OCI-LY3 (cell line): ENCODE data around the gene TAF4.

Experiments
- H2AFZ ChIP-seq: fragments of 200-600, 300-600 bp; shearing (Covaris generic); 2 replicates; pipeline ENCODE4 v1.6.0; 2014; ENCODE audit warnings: antibody characterized with exemption, low read depth, low read length
- H3K27ac ChIP-seq: fragments of 200-600, 300-600 bp; sonication (generic); 2 replicates; pipeline ENCODE4 v1.5.1; 2014; ENCODE audit warnings: mild to moderate bottlenecking, low read length, moderate library complexity, mixed read lengths
- H3K27me3 ChIP-seq: fragments of 200-600, 300-600 bp; sonication (generic); 2 replicates; pipeline ENCODE4 v1.6.1; 2014; ENCODE audit warnings: low read depth, low read length, mixed read lengths
- H3K36me3 ChIP-seq: fragments of 200-600, 300-600 bp; sonication (generic); replicated peaks from 2 replicates; pipeline ENCODE3; 2014; ENCODE audit warnings: low read depth, low read length, mixed read lengths
- H3K4me1 ChIP-seq: fragments of 300-600, 200-600 bp; sonication (generic); 2 replicates; pipeline ENCODE4 v1.6.1; 2014; ENCODE audit warnings: low read length, mixed read lengths
- H3K4me2 ChIP-seq: fragments of 200-600, 300-600 bp; sonication (generic); 2 replicates; pipeline ENCODE4 v1.6.1; 2014; ENCODE audit warnings: low read length, mixed read lengths
- H3K4me3 ChIP-seq: fragments of 300-600, 200-600 bp; sonication (generic); 2 replicates; pipeline ENCODE4 v1.5.1; 2014; ENCODE audit warnings: antibody characterized with exemption, mild to moderate bottlenecking, low read length, moderate library complexity
- H3K79me2 ChIP-seq: fragments of 300-600, 200-600 bp; shearing (Covaris generic); 2 replicates; pipeline ENCODE4 v1.6.1; 2014; ENCODE audit warnings: mild to moderate bottlenecking, low read length, mixed read lengths
- H3K9ac ChIP-seq: fragments of 300-600, 200-600 bp; shearing (Covaris generic); 2 replicates; pipeline ENCODE4 v1.6.0; 2014; ENCODE audit warnings: mild to moderate bottlenecking, low read length, moderate library complexity
- H3K9me3 ChIP-seq: fragments of 200-600, 300-600 bp; shearing (Covaris generic); 2 replicates; pipeline ENCODE4 v1.6.1; 2014; ENCODE audit warnings: low read length, mixed read lengths; ENCODE audit not compliant: insufficient read depth
- H4K20me1 ChIP-seq: fragments of 200-600, 300-600 bp; sonication (generic); 2 replicates; pipeline ENCODE4 v1.6.1; 2016; ENCODE audit warnings: low read length, mixed read lengths; ENCODE audit not compliant: insufficient read depth
- EZH2phosphoT487 ChIP-seq: fragments of 200-600 bp; shearing (Covaris generic); IDR thresholded peaks from 2 replicates; pipeline ENCODE4 v1.6.1; 2018; ENCODE audit warnings: antibody characterized with exemption, mixed run types, low read depth
- TF ChIP-seq, protein P1 (sequence below): fragments of 200-600, 300-600 bp; sonication (generic); IDR thresholded peaks from 2 replicates; pipeline ENCODE4 v1.5.1; 2014; ENCODE audit warnings: antibody characterized with exemption, low read length, low read depth

The TAF4 gene

DNA sequence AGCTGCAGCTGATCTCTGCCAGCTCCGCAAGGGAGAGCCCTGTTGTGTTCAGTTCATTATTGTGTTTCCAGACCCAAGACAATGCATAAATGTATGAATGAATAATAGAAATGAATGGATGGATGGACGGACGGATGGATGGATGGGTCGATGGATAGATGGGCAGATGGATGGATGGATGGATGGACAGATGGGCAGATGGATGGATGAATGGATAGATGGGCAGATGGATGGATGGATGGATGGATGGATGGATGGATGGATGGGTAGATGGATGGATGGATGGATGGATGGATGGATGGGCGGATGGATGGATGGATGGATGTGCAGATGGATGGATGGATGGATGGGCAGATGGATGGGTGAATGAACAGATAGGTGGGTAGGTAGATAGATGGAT is 39.9 kb upstream of the TAF4 start:
- peaks cover 14% of the 10 kb centered on the region for H3K9me3 ChIP-seq
- H3K4me2 ChIP-seq, result no peak overlapping the region
- H3K27ac ChIP-seq, result no peak overlapping the region
- H3K36me3 ChIP-seq, result no peaks in the 10 kb centered on the region
- no peaks in the 10 kb centered on the region for H3K27me3 ChIP-seq
- H3K79me2 ChIP-seq, result no peaks in the 10 kb centered on the region
- H3K4me3 ChIP-seq, result no peak overlapping the region
- TF ChIP-seq, protein P1, sequence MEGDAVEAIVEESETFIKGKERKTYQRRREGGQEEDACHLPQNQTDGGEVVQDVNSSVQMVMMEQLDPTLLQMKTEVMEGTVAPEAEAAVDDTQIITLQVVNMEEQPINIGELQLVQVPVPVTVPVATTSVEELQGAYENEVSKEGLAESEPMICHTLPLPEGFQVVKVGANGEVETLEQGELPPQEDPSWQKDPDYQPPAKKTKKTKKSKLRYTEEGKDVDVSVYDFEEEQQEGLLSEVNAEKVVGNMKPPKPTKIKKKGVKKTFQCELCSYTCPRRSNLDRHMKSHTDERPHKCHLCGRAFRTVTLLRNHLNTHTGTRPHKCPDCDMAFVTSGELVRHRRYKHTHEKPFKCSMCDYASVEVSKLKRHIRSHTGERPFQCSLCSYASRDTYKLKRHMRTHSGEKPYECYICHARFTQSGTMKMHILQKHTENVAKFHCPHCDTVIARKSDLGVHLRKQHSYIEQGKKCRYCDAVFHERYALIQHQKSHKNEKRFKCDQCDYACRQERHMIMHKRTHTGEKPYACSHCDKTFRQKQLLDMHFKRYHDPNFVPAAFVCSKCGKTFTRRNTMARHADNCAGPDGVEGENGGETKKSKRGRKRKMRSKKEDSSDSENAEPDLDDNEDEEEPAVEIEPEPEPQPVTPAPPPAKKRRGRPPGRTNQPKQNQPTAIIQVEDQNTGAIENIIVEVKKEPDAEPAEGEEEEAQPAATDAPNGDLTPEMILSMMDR, result no peak
- TF ChIP-seq EZH2phosphoT487, result no peak
- H3K4me1 ChIP-seq, result no peaks in the 10 kb centered on the region
- H2AFZ ChIP-seq, result no peak overlapping the region
- no peak overlapping the region for H3K9ac ChIP-seq
- H4K20me1 ChIP-seq, result no peaks in the 10 kb centered on the region

DNA sequence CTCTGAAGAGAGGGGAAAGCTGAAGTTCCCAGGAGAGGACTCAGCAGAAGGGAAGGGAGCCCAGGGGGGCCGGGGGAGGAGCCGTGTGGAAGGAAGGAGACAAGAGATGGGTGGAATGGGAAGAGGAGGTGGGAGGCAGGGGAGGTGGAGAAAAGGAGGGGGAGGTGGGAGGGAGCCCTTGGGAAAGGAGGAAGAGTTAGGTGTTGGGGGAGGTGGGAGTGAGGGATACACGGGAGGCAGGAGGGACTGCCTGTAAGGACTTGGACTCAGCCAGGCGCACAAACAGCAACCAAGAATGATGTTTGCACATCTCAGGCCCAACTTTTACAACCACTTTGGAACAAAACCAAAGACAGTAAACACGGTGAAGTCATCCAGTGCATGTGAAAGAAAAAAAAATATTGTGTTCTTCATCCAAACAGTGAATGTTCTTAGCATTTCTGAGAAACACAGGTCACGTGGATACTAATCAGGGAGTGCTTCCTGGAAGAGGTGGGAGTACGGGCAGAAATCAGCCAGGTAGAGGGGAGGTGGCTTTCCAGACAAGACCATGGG is 39.2 kb upstream of the TAF4 start:
- Histone ChIP-seq H3K9me3 (peaks cover 14% of the 10 kb centered on the region), H3K79me2 (no peaks in the 10 kb centered on the region), H3K27ac (no peak overlapping the region)

DNA sequence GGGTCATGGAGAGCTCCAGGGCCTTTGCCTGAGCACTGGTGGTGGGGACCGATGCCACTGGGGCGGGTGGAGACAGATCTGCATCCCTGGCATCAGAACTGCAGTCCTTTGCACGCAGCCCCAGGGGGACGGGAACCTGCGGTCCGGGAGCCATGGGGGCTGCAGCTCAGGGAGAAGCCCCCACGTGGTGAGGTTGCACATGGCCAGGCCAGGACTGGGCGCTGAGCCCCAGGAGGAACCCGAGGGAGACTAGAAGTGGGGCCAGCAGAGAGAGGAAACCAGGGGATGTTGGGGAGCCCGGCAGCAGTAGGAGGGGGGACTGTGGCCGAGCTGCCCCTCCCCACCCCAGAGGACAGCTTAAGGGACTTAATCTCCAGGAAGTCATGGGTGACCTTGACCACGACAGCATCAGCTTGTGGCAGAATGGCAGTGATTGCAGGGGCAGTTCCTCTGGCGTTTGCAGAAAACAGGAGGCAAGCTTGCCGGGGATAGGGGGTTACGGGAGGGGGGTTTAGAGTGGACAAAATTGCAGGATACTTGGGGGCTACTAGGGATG is 38.6 kb upstream of the TAF4 start:
- no peaks in the 10 kb centered on the region for H3K79me2 ChIP-seq
- TF ChIP-seq EZH2phosphoT487, result no peak
- TF ChIP-seq, protein P1, result no peak
- no peak overlapping the region for H3K4me2 ChIP-seq
- no peaks in the 10 kb centered on the region for H4K20me1 ChIP-seq
- no peak overlapping the region for H3K9ac ChIP-seq
- peaks cover 11% of the 10 kb centered on the region for H3K9me3 ChIP-seq
- no peak overlapping the region for H3K27ac ChIP-seq
- H2AFZ ChIP-seq, result no peak overlapping the region
- H3K4me3 ChIP-seq, result no peak overlapping the region
- H3K4me1 ChIP-seq, result no peaks in the 10 kb centered on the region
- H3K36me3 ChIP-seq, result no peaks in the 10 kb centered on the region
- no peaks in the 10 kb centered on the region for H3K27me3 ChIP-seq

More for the DNA sequence above, 39.2 kb upstream of the TAF4 start:
- H3K36me3 ChIP-seq, result no peaks in the 10 kb centered on the region
- no peak overlapping the region for H3K4me2 ChIP-seq
- no peaks in the 10 kb centered on the region for H3K27me3 ChIP-seq
- no peak overlapping the region for H3K4me3 ChIP-seq
- H2AFZ ChIP-seq, result no peak overlapping the region
- no peaks in the 10 kb centered on the region for H3K4me1 ChIP-seq
- TF ChIP-seq, protein P1, result no peak
- no peak for TF ChIP-seq EZH2phosphoT487
- no peak overlapping the region for H3K9ac ChIP-seq
- no peaks in the 10 kb centered on the region for H4K20me1 ChIP-seq

DNA sequence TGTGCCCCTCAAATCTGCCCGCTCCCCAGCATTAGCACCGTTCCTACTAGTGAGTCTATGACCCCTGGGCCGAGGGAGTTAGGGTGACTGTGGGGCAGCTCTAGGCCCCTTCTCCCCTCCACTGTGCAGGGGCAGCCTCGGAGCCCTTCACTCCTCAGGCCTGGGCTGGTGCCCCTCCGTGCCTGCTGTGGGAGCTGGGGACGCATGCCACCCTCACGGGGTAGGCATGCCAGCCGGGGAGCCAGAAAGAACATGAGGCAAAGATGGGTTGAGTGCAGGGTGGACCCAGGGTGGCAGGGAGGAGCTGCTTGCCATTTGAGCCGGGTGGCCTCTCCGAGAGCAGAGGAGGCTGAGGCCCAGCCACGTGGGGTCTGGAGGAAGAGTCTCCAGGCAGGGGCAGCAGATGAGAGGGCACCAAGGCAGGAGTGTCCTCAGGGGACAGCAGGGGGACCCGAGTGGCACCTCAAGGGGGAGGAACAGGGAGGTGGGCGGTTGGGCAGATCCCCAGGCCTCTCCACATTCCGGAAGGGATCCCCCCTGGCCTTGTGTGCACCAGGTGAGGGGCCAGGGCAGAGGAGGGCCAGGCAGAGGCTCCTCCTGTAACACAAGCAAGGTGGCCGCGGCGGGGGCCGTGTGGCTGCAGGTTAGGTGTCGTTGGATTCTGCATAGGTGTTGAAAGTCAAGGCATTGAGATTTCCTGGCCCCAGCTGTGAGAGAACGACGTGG is 38.0 kb upstream of the TAF4 start:
- H3K9ac ChIP-seq, result no peak overlapping the region
- TF ChIP-seq, protein P1, result no peak
- TF ChIP-seq EZH2phosphoT487, result no peak
- H3K4me2 ChIP-seq, result no peak overlapping the region
- peaks cover 6% of the 10 kb centered on the region for H3K9me3 ChIP-seq
- no peaks in the 10 kb centered on the region for H4K20me1 ChIP-seq
- H3K27ac ChIP-seq, result no peak overlapping the region
- no peaks in the 10 kb centered on the region for H3K4me1 ChIP-seq
- no peak overlapping the region for H3K4me3 ChIP-seq
- no peaks in the 10 kb centered on the region for H3K79me2 ChIP-seq
- no peaks in the 10 kb centered on the region for H3K36me3 ChIP-seq
- no peaks in the 10 kb centered on the region for H3K27me3 ChIP-seq
- H2AFZ ChIP-seq, result no peak overlapping the region
